A549 (cell line): ENCODE data around the gene KSR2. TPM values are rescaled to one million over a fixed set of nuclear protein-coding genes. Genes with fewer than 3 reads are reported as not detected.

Experiments used
- ATAC-seq, 2 experiments: fragments of 200-7000 bp in 1 of 2; fragments of >200 bp in 1 of 2; cut with Nextera tagmentation in 1 of 2; cut with Tn5 transposase in 1 of 2; 3 replicates each; pipeline versions ENCODE4 v1.8.0 to v1.9.1; 2018 to 2020; ENCODE audit warnings: mild to moderate bottlenecking in 1 of 2, moderate library complexity in 1 of 2
- CTCF ChIA-PET: fragments of 300-600 bp; sonication (Branson Sonifier 250); formaldehyde crosslinking; extraction: SDS; loops from one replicate; lab custom pipeline; 2021; ENCODE audit warnings: antibody characterized with exemption, inconsistent platforms; lab: Yijun Ruan, JAX
- POLR2A ChIA-PET: fragments of 350-600 bp; formaldehyde crosslinking; extraction: SDS; loops from one replicate; lab custom pipeline; 2021; ENCODE audit warnings: antibody characterized with exemption, inconsistent platforms; lab: Yijun Ruan, JAX
- DNase-seq, 2 experiments: peaks; one replicate each; pipeline versions ENCODE4 v3.0.0 to v3.0.0-alpha.2; 2011 to 2016; ENCODE audit warnings: low read depth in 1 of 2, low spot score in 1 of 2
- FAIRE-seq: peaks from 2 replicates; lab custom pipeline; 2011; peaks lifted over from hg19 to GRCh38; lab: Jason Lieb, UNC
- H3K27ac ChIP-seq, 2 experiments: fragments of >200 bp; sonication (Bioruptor Twin); formaldehyde crosslinking; 3 replicates each; pipeline ENCODE4 v1.5.1; 2016 to 2017
- H3K4me1 ChIP-seq: fragments of >200 bp; sonication (Bioruptor Twin); formaldehyde crosslinking; 3 replicates; pipeline ENCODE4 v1.6.1; 2016
- H3K4me2 ChIP-seq: fragments of >200 bp; sonication (Bioruptor Twin); formaldehyde crosslinking; 3 replicates; pipeline ENCODE4 v1.6.1; 2016
- H3K4me3 ChIP-seq: fragments of >200 bp; sonication (Bioruptor Twin); formaldehyde crosslinking; 3 replicates; pipeline ENCODE4 v1.5.1; 2016
- H3K9me3 ChIP-seq: fragments of >200 bp; sonication (Bioruptor Twin); formaldehyde crosslinking; 3 replicates; pipeline ENCODE4 v1.6.1; 2016
- CBX2 ChIP-seq: fragments of 200-600 bp; sonication (generic); IDR thresholded peaks from 2 replicates; pipeline ENCODE4 v1.6.1; 2016; ENCODE audit warnings: low read depth, mild to moderate bottlenecking, borderline replicate concordance
- CBX8 ChIP-seq: fragments of 200-600 bp; sonication (generic); IDR thresholded peaks from 2 replicates; pipeline ENCODE4 v1.6.1; 2016
- CHD4 ChIP-seq: fragments of 200-600 bp; sonication (generic); IDR thresholded peaks from 2 replicates; pipeline ENCODE4 v1.6.1; 2016; ENCODE audit warnings: antibody characterized with exemption, mild to moderate bottlenecking, borderline replicate concordance
- EHF ChIP-seq: fragments of 250-450 bp; sonication (Bioruptor Pico); IDR thresholded peaks from 2 replicates; pipeline ENCODE4 v1.5.0; 2020; ENCODE audit warnings: mild to moderate bottlenecking
- EHMT2 ChIP-seq: fragments of 200-600 bp; sonication (generic); IDR thresholded peaks from 2 replicates; pipeline ENCODE4 v1.6.1; 2016; ENCODE audit warnings: antibody characterized with exemption, low read depth, mild to moderate bottlenecking, moderate library complexity
- EP300 ChIP-seq, 2 experiments: fragments of >200 bp; sonication (Bioruptor Twin); formaldehyde crosslinking; IDR thresholded peaks; 2 replicates in 1 of 2; 3 replicates in 1 of 2; pipeline ENCODE4 v1.6.1; 2016 to 2017
- FOSB ChIP-seq: fragments of 250-450 bp; sonication (Bioruptor Pico); IDR thresholded peaks from 2 replicates; pipeline ENCODE4 v1.5.0; 2020; ENCODE audit warnings: mild to moderate bottlenecking, moderate library complexity
- FOSL2 ChIP-seq, 2 experiments: fragments of 450-650 bp in 1 of 2; fragments of >200 bp in 1 of 2; sonication (Bioruptor Twin) in 1 of 2; formaldehyde crosslinking; IDR thresholded peaks; 2 replicates each; pipeline versions ENCODE4 v1.5.0 to v1.6.1; 2016 to 2020; ENCODE audit warnings: mild to moderate bottlenecking in 1 of 2, moderate library complexity in 1 of 2
- FOXS1 ChIP-seq: fragments of 250-450 bp; sonication (Bioruptor Pico); IDR thresholded peaks from 2 replicates; pipeline ENCODE4 v1.5.0; 2020; ENCODE audit warnings: mild to moderate bottlenecking, moderate library complexity
- HOXA7 ChIP-seq: fragments of 250-450 bp; sonication (Bioruptor Pico); IDR thresholded peaks from 2 replicates; pipeline ENCODE4 v1.5.0; 2020; ENCODE audit warnings: mild to moderate bottlenecking, moderate library complexity
- HOXB13 ChIP-seq: fragments of 250-450 bp; sonication (Bioruptor Pico); IDR thresholded peaks from 2 replicates; pipeline ENCODE4 v1.5.0; 2020; ENCODE audit warnings: low read depth, mild to moderate bottlenecking, moderate library complexity
- HOXB5 ChIP-seq: fragments of 250-450 bp; sonication (Bioruptor Pico); IDR thresholded peaks from 2 replicates; pipeline ENCODE4 v1.5.0; 2020; ENCODE audit warnings: mild to moderate bottlenecking, moderate library complexity
- KDM1A ChIP-seq: fragments of 200-600 bp; sonication (generic); IDR thresholded peaks from 2 replicates; pipeline ENCODE4 v1.6.1; 2016; ENCODE audit warnings: low read depth, mild to moderate bottlenecking
- KDM5A ChIP-seq: fragments of 200-600 bp; sonication (generic); IDR thresholded peaks from 2 replicates; pipeline ENCODE4 v1.6.1; 2016; ENCODE audit warnings: antibody characterized with exemption, mild to moderate bottlenecking
- MAFK ChIP-seq: fragments of 450-650 bp; IDR thresholded peaks from 2 replicates; pipeline ENCODE4 v1.6.1; 2014; ENCODE audit not compliant: partially characterized antibody
- MAZ ChIP-seq: fragments of 150-350 bp; IDR thresholded peaks from 2 replicates; pipeline ENCODE4 v1.6.1; 2014; ENCODE audit warnings: antibody characterized with exemption, low read depth, low read length, borderline replicate concordance
- NFE2L2 ChIP-seq: fragments of 150-350 bp; conservative IDR thresholded peaks from 2 replicates; pipeline ENCODE4 v1.6.1; 2014; ENCODE audit warnings: low read length
- NR3C1 ChIP-seq: fragments of >200 bp; sonication (Bioruptor Twin); formaldehyde crosslinking; IDR thresholded peaks from 3 replicates; pipeline ENCODE4 v1.6.1; 2017
- POLR2A ChIP-seq: IDR thresholded peaks from 2 replicates; pipeline ENCODE4 v1.6.1; 2012; ENCODE audit warnings: mild to moderate bottlenecking, low read length
- POLR2AphosphoS2 ChIP-seq: conservative IDR thresholded peaks from 2 replicates; pipeline ENCODE4 v1.6.1; 2012; ENCODE audit warnings: low read length, improper control_type of control experiment, inconsistent platforms
- RCOR1 ChIP-seq: fragments of 150-350 bp; IDR thresholded peaks from 2 replicates; pipeline ENCODE4 v1.6.1; 2014; ENCODE audit warnings: antibody characterized with exemption, low read length, low read depth
- RFX5 ChIP-seq: fragments of 450-650 bp; IDR thresholded peaks from 2 replicates; pipeline ENCODE4 v1.7.1; 2014; ENCODE audit warnings: antibody characterized with exemption, mild to moderate bottlenecking, moderate library complexity
- RNF2 ChIP-seq: fragments of 200-600 bp; sonication (generic); IDR thresholded peaks from 2 replicates; pipeline ENCODE4 v1.6.1; 2016; ENCODE audit warnings: low read depth, mild to moderate bottlenecking, antibody characterized with exemption, moderate library complexity, borderline replicate concordance
- TFCP2L1 ChIP-seq: fragments of 250-450 bp; sonication (Bioruptor Pico); IDR thresholded peaks from 2 replicates; pipeline ENCODE4 v1.5.0; 2021; ENCODE audit warnings: mild to moderate bottlenecking
- ZNF302 ChIP-seq: fragments of 250-450 bp; sonication (Bioruptor Pico); IDR thresholded peaks from 2 replicates; pipeline ENCODE4 v1.9.0; 2021; ENCODE audit warnings: inconsistent platforms, mild to moderate bottlenecking, moderate library complexity
- WGBS: methylation state at CpG from one replicate; pipeline ENCODE4 v1.1.6; 2017; ENCODE audit errors: missing lambda C conversion rate; 5-methylcytosine and 5-hydroxymethylcytosine counted together
- polyA plus RNA-seq, 4 experiments: library from polyadenylated mRNA; depleted of rRNA in 3 of 4; stranded (reverse); fragments of >200 nt; fragmentation: RNase III in 1 of 4; extraction: RNeasy Plus Mini Kit Qiagen cat#74134 plus additional on column Dnase treatment in 1 of 4; gene quantifications; 2 replicates in 3 of 4; 3 replicates in 1 of 4; pipeline ENCODE4 v1.2.3, GENCODE V29; 2011 to 2017
- TF ChIP-seq, protein P1 (sequence below): fragments of 150-350 bp; IDR thresholded peaks from 2 replicates; pipeline ENCODE4 v1.6.1; 2014; ENCODE audit warnings: low read depth, mild to moderate bottlenecking, low read length
- TF ChIP-seq, protein P2 (sequence below): fragments of 250-450 bp; sonication (Bioruptor Pico); IDR thresholded peaks from 2 replicates; pipeline ENCODE4 v1.5.0; 2021; ENCODE audit warnings: mild to moderate bottlenecking, moderate library complexity, borderline replicate concordance
- TF ChIP-seq, protein P3 (sequence below): fragments of 250-450 bp; sonication (Bioruptor Pico); IDR thresholded peaks from 2 replicates; pipeline ENCODE4 v1.5.0; 2020; ENCODE audit warnings: low read depth, mild to moderate bottlenecking, moderate library complexity
- TF ChIP-seq, protein P4 (sequence below): IDR thresholded peaks from 2 replicates; pipeline ENCODE4 v1.6.1; 2012
- TF ChIP-seq, protein P5 (sequence below): IDR thresholded peaks from 2 replicates; pipeline ENCODE4 v1.6.1; 2012

The KSR2 gene
- polyA plus RNA-seq, 2 of the 4 experiments (the other 2 are of a cell fraction): 0.37 to 1.2 TPM

DNA sequence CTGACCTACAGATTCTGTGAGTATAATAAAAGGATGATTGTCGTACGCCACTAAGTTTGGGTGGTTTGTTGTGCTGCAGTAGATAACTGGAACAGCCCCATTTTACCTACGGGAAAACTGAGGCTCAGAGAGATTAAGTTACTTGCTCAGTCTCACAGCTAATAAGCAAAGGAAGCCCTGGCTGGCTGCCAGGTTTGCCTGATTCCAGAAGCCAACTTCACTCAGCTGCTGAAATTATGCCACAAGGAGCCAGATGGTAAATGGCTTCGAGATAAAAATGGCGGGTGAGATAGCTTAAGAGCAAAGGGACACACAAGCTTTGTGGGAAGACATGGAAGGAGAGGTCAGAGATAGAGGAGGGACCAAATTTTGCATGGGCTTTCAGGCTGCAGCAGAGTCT lies 415.8 kb downstream of the KSR2 start (continued):
- TF ChIP-seq MAFK (no peak), CBX8 (no peak), HOXA7 (CRISPR knock-in tag) (no peak), CBX2 (no peak), POLR2AphosphoS2 (no peak)
- TF ChIP-seq, protein P1, sequence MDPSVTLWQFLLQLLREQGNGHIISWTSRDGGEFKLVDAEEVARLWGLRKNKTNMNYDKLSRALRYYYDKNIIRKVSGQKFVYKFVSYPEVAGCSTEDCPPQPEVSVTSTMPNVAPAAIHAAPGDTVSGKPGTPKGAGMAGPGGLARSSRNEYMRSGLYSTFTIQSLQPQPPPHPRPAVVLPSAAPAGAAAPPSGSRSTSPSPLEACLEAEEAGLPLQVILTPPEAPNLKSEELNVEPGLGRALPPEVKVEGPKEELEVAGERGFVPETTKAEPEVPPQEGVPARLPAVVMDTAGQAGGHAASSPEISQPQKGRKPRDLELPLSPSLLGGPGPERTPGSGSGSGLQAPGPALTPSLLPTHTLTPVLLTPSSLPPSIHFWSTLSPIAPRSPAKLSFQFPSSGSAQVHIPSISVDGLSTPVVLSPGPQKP: no peak
- TF ChIP-seq, protein P2, sequence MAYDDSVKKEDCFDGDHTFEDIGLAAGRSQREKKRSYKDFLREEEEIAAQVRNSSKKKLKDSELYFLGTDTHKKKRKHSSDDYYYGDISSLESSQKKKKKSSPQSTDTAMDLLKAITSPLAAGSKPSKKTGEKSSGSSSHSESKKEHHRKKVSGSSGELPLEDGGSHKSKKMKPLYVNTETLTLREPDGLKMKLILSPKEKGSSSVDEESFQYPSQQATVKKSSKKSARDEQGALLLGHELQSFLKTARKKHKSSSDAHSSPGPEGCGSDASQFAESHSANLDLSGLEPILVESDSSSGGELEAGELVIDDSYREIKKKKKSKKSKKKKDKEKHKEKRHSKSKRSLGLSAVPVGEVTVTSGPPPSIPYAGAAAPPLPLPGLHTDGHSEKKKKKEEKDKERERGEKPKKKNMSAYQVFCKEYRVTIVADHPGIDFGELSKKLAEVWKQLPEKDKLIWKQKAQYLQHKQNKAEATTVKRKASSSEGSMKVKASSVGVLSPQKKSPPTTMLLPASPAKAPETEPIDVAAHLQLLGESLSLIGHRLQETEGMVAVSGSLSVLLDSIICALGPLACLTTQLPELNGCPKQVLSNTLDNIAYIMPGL (CRISPR knock-in tag): no peak
- TF ChIP-seq, protein P3, sequence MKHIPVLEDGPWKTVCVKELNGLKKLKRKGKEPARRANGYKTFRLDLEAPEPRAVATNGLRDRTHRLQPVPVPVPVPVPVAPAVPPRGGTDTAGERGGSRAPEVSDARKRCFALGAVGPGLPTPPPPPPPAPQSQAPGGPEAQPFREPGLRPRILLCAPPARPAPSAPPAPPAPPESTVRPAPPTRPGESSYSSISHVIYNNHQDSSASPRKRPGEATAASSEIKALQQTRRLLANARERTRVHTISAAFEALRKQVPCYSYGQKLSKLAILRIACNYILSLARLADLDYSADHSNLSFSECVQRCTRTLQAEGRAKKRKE: no peak
- TF ChIP-seq, all 56 proteins: peak for 0

DNA sequence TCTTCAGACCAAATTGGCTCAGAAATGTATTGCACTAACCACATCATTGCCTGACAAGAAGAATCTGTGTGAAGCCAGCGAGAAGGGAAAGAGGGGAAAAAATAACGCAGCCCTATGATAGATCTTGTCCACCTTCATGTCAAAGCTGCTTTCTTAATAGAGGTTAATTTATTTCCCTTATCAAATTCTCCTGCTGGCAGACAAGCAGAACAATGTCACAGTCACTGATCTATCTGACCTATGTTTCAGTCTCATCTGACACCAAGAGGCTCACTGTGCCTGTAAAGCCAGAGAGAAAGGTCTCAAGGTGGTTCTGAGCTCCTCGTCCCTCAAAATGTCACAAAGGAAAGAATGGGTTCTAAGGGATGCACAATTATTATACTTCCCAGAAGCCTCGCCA lies 417.1 kb downstream of the KSR2 start:
- H3K4me3 ChIP-seq: no peak overlapping the region
- CTCF ChIA-PET: no interaction called here
- H3K4me2 ChIP-seq: no peak overlapping the region
- DNase-seq: no peak
- no peak for ATAC-seq
- TF ChIP-seq EHF (CRISPR knock-in tag): no peak
- no peak for TF ChIP-seq NR3C1
- TF ChIP-seq, protein P2 (CRISPR knock-in tag): no peak
- no peak for TF ChIP-seq ZNF302
- TF ChIP-seq FOXS1 (CRISPR knock-in tag): no peak
- no peak for TF ChIP-seq FOSL2 (IDR thresholded peaks at IDR 0.05)
- TF ChIP-seq FOSL2 (CRISPR knock-in tag; IDR thresholded peaks at IDR 0.05): no peak
- TF ChIP-seq, protein P4, sequence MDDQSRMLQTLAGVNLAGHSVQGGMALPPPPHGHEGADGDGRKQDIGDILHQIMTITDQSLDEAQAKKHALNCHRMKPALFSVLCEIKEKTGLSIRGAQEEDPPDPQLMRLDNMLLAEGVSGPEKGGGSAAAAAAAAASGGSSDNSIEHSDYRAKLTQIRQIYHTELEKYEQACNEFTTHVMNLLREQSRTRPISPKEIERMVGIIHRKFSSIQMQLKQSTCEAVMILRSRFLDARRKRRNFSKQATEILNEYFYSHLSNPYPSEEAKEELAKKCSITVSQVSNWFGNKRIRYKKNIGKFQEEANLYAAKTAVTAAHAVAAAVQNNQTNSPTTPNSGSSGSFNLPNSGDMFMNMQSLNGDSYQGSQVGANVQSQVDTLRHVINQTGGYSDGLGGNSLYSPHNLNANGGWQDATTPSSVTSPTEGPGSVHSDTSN: no peak
- TF ChIP-seq TFCP2L1: no peak
- TF ChIP-seq MAZ: no peak
- no peak for TF ChIP-seq KDM5A
- no peak overlapping the region for H3K27ac ChIP-seq
- POLR2A ChIA-PET: no interaction called here
- H3K4me1 ChIP-seq: no peaks in the 10 kb centered on the region
- no peaks in the 10 kb centered on the region; the same call in 2 of the 3 replicates for H3K9me3 ChIP-seq
- FAIRE-seq: no peak
- 31% methylated on average over 4 of the region's 4 CpGs for WGBS

DNA sequence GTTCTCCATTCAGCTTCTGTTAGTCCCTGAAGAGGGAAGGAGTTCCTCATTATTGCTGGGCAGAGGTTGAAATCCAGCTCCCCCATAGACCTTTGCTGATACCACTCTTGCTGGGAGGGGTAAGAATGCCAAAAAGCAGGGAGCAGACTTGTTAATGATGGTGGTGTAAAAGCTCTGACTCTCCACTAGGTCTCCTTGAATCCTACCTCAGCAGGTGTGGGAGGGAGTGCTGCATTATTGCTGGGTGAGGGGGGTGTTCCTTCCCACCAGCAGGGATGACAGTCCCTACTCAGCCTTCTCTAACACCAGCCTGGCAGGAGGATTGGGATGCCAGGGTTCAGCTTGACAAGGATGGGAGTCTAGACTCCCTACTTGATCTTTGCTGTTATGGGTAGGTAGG lies 421.6 kb downstream of the KSR2 start:
- Histone ChIP-seq H3K4me3 (no peak overlapping the region), H3K4me2 (no peak overlapping the region), H3K4me1 (no peaks in the 10 kb centered on the region), H3K27ac (no peak overlapping the region), H3K9me3 (peaks cover 6% of the 10 kb centered on the region; the same call in 2 of the 3 replicates)
- DNase-seq (no peak), ATAC-seq (no peak), FAIRE-seq (no peak)
- ChIA-PET POLR2A (no interaction called here), CTCF (interaction anchor here (0.9 to 1.5 kb wide), 3 partner anchors 10 to 180 kb away, joined by 3 to 4 read pairs (median 4); no protein-coding TSS in a partner anchor)
- no peak for TF ChIP-seq EP300 (IDR thresholded peaks at IDR 0.05)
- no peak for TF ChIP-seq RNF2
- no peak for TF ChIP-seq RCOR1
- no peak for TF ChIP-seq EHMT2
- TF ChIP-seq NFE2L2: no peak
- TF ChIP-seq POLR2A: no peak; the same call in 1 of the 2 replicates
- no peak for TF ChIP-seq FOSB (CRISPR knock-in tag)
- no peak for TF ChIP-seq MAFK
- TF ChIP-seq KDM1A: no peak
- no peak for TF ChIP-seq HOXB5 (CRISPR knock-in tag)
- TF ChIP-seq, protein P1: no peak
- TF ChIP-seq, protein P5, sequence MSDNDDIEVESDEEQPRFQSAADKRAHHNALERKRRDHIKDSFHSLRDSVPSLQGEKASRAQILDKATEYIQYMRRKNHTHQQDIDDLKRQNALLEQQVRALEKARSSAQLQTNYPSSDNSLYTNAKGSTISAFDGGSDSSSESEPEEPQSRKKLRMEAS: no peak
- TF ChIP-seq RFX5: no peak
- no peak for TF ChIP-seq CHD4
- TF ChIP-seq HOXA7 (CRISPR knock-in tag): no peak
- no peak for TF ChIP-seq HOXB13 (CRISPR knock-in tag)
